PC-3 (cell line): Measurements from ENCODE around the gene TAB3.

Experiments used
- CTCF ChIP-seq: fragments of 300-600 bp; sonication (generic); conservative IDR thresholded peaks from 2 replicates; pipeline ENCODE4 v1.5.1; 2017; ENCODE audit warnings: antibody characterized with exemption, low read depth, mild to moderate bottlenecking, low read length
- EZH2phosphoT487 ChIP-seq: fragments of 300-600 bp; sonication (generic); IDR thresholded peaks from 2 replicates; pipeline ENCODE4 v1.6.1; 2018; ENCODE audit warnings: mild to moderate bottlenecking, antibody characterized with exemption, low read length, borderline replicate concordance

- TF ChIP-seq CTCF (peak; percentile 49), EZH2phosphoT487 (no peak)
These were observed 46.9 kb upstream of the TAB3 start for GRCh38 chrX:30935985-30936384.
